Sciatic nerve (tissue), 2 donors: ENCODE results near the gene OPRL1. TPM values are rescaled to one million over a fixed set of nuclear protein-coding genes. Genes with fewer than 3 reads are reported as not detected.

Experiments used
- ATAC-seq: fragments of 200-7000 bp; cut with Tn5 transposase; one replicate; pipeline ENCODE4 v1.9.1; 2020; ENCODE audit warnings: mild to moderate bottlenecking, moderate library complexity
- DNase-seq: peaks from one replicate; pipeline ENCODE4 v3.0.0-alpha.2; 2020; ENCODE audit warnings: low spot score
- intact Hi-C: fragments of 100-400 bp; cut with DNase I; formaldehyde crosslinking; loops from one replicate; pipeline ENCODE4 v1.14.2; 2022
- total RNA-seq: library from RNA; stranded (reverse); fragmentation: NEBNext Ultra II Directional; extraction: Animal tissue kit (Norgen Biotek cat#: 25700); gene quantifications from one replicate; pipeline ENCODE4 v1.2.1, GENCODE V29; 2021
- donor health status: DM: no; HTN: no; CAD: no.
- donor health status: DM: no; HTN: no; CAD: no.

Gene OPRL1
- total RNA-seq, 1 donor from 2014 or later, result 1.0 TPM

DNA sequence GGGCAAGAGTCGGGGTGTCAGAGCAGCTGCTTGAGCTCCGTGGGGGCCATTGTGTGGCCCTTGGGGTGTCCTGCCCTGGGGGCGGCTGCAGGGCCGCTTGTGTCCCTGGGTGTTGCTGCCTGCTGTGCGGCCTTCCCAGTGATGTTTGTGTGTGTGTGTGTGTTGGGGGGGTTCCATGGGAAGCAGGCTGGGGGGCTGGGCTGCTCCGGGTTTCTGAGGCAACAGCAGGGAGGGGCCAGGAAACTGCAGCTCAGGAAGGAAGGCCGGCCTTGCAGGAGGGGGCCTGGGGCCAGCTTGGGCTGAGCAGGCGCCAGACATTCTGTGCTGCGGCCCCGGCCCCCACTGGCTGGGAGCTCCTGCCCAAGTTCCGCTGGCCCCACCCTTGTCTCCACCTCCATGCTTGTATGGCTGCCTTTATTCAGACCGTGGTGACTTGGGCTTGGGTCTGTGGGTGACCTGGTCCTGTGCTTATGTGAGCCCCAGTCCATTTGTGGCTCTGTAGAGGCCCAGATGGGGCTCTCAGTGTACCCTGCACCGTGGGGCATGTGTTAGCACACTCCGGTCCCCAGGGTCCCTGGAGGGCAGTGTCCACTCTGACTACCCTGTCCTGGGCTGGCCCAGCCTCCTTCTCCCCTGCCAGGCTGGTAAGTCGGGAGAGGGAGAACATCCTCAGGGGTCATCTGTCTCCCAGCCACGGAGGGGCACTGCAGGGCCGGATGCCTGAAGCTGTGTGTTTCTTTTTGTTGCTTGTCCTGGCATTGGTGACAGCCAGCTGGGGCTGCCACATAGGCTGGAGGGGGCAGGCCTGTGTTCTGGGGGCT, 25.8 kb upstream of the OPRL1 start:
- DNase-seq, result no peak
- intact Hi-C loops, result no loop called here
- ATAC-seq, result peak; percentile 4

- no peak for DNase-seq
- intact Hi-C loops, result no loop called here
- no peak for ATAC-seq
Measured at GRCh38 chr20:64055396-64055892, 24.4 kb upstream of the OPRL1 start.

DNA sequence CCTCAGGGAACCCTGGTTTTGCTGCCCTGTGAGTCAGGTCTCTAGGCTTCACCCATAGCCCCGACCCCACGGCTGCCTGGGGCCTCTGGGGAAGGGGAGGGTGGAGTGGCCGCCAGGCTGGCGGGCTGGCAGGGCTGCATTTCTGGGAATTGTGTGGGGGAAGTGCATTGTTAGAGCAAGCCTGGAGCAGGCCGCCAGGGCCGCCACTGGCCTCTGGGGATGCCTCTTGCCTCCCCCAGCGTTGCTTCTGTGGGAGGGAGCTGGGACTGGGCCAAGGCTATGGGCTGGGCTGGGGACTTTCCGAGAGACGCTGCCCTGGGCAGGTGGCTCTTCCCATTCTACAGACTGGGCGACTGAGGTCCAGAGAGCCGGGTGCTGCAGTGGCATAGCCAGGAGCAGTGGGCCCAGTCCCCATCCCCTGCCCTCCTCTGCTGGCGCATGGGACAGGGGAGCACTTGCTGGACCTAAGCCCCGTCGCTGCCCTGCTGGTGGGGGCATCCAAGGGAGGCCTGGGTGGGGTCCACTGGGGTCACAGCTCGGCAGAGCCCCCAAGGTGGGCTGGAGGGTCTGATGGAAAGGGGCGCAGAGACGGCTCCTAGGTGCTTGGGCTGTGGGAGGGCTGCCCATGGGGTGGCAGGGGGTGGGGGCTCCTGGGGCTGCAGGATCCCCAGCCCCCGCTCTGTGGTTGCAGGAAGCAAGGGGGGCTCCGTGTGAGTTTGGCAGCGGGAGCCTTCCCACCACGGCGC, 23.8 kb upstream of the OPRL1 start:
- DNase-seq (no peak), ATAC-seq (no peak)
- intact Hi-C loops, result no loop called here

GRCh38 chr20:64056639-64056888, 23.3 kb upstream of the OPRL1 start:
- ATAC-seq, result no peak
- DNase-seq, result no peak
- intact Hi-C loops, result no loop called here

GRCh38 chr20:64056889-64057627, 22.8 kb upstream of the OPRL1 start:
- ATAC-seq (no peak), DNase-seq (no peak)
- intact Hi-C loops, result no loop called here

DNA sequence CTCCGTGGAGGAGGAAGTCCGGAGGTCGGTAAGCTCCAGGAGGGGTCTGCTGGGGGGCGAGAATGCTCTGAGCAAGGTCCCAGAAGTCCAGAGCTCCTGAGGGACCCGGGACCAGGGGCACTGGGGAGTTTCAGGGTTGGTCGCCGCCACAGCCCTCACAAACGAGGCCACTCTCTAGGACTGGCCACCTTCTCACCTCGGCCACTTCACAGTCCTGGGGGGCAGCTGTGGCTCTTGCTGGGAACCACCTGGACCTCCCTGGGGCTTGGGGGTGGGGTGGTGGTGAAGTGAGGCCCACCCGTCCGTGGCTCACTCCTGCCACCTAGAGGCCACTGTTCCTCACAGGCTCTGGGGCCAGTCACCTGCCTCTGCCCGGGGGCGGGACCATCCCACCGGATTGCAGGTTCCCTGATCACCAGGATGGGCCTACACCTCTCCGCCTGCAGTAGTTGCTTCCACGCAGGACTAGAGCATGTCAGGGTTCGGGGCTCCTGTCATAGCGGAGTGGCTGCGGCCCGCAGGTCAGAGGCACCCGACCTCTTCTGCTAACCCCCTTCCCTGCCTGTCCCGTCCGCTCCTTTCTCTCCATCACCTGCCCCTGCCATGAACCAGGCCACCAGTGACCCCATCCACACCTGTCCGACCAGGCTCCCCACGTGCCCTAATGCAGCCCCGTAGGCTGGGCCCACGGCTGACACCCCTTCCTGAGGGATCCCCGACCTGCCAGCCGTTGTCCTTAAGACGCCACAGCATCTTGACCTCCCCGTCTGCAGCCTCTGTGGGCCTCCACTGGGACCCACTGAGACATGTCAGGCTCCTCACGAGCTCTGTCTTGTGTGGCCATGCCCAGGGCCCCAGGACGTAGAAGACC, 22.0 kb upstream of the OPRL1 start:
- DNase-seq, result peak; percentile 87
- ATAC-seq, result peak; percentile 46
- intact Hi-C loops, result no loop called here

- intact Hi-C loops, result no loop called here
- ATAC-seq, result no peak
- DNase-seq, result no peak
Measured at GRCh38 chr20:64058536-64058935, 21.3 kb upstream of the OPRL1 start.

- intact Hi-C loops, result no loop called here
- DNase-seq (no peak), ATAC-seq (peak; percentile 2)
Measured at GRCh38 chr20:64062276-64062595, 17.6 kb upstream of the OPRL1 start.

GRCh38 chr20:64062596-64063388, 17.1 kb upstream of the OPRL1 start, which contains the start of gene TCEA2:
Gene TCEA2, plus strand, starts transcription at chr20:64063198. Its CDS starts 115 bp downstream, at chr20:64063313.
- ATAC-seq (peak; percentile 97), DNase-seq (peak; percentile 98)
- intact Hi-C loops, result no loop called here

- intact Hi-C loops, result no loop called here
- peak; percentile 14 for ATAC-seq
- DNase-seq, result no peak
Measured at GRCh38 chr20:64063389-64064144, 16.3 kb upstream of the OPRL1 start.

- intact Hi-C loops, result no loop called here
- DNase-seq, result no peak
- ATAC-seq, result no peak
Measured at GRCh38 chr20:64064145-64064698, 15.7 kb upstream of the OPRL1 start.

GRCh38 chr20:64065062-64065973, 14.6 kb upstream of the OPRL1 start:
- no peak for ATAC-seq
- DNase-seq, result no peak
- intact Hi-C loops, result no loop called here

GRCh38 chr20:64065974-64066343, 13.9 kb upstream of the OPRL1 start:
- no peak for ATAC-seq
- intact Hi-C loops, result no loop called here
- no peak for DNase-seq

DNA sequence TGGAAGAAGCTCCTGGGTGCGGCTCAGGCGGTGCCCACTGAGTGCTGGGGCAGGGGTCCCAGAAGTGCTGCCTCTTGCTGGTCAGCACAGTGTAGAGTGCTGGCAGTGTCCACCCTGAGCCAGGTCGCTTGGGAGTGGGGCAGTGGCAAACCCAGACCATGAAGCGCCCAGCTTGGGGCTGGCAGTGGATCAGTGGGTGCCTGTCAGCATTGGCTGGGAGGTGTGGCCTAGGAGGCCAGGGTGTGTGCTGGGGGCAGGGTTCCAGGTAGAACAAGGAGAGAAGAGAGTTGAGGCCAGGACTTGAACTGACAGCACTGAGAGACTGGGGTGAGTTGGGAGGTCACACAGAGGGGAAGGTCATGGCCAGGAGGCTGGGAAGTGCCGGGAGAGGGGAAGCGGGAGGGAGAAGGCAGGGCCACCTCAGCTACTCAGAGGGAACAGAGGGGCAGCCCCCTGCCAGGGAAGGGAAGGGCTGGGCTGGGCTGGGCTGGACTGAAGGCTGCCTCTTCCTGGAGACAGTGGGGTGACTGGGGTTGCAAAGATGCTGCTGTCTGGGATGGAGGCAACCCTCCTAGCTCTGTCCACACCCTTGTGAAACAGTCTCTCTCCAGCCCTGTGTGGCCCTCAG, 12.8 kb upstream of the OPRL1 start:
- intact Hi-C loops, result no loop called here
- DNase-seq (no peak), ATAC-seq (no peak)

- no peak for ATAC-seq
- intact Hi-C loops, result no loop called here
Measured at GRCh38 chr20:64067733-64068307, 12.1 kb upstream of the OPRL1 start.

More at GRCh38 chr20:64067733-64068307, 12.1 kb upstream of the OPRL1 start:
- DNase-seq, result no peak
